ENCODE data around the gene THSD7A.

THSD7A gene

GRCh38 chr7:11831736-11832495 is at the start of gene THSD7A:
TSS of gene THSD7A (minus strand) at chr7:11832198. CDS start at chr7:11831946, 252 bp downstream.
- peak; percentile 27 for DNase-seq

- DNase-seq, result no peak
Observed at GRCh38 chr7:11881680-11882079, 49.7 kb upstream of the THSD7A start.

GRCh38 chr7:11875635-11876034 is 43.6 kb upstream of the THSD7A start:
- no peak for DNase-seq

GRCh38 chr7:11865671-11866070 is 33.7 kb upstream of the THSD7A start:
- DNase-seq, result no peak

- no peak for DNase-seq
Observed at GRCh38 chr7:11858622-11859302, 26.8 kb upstream of the THSD7A start.

- no peak for DNase-seq
Observed at GRCh38 chr7:11858026-11858425, 26.0 kb upstream of the THSD7A start.

GRCh38 chr7:11848251-11848650 is 16.3 kb upstream of the THSD7A start:
- no peak for DNase-seq

- no peak for DNase-seq
Observed at GRCh38 chr7:11847336-11847735, 15.3 kb upstream of the THSD7A start.

GRCh38 chr7:11846361-11846955 is 14.5 kb upstream of the THSD7A start:
- DNase-seq, result no peak

GRCh38 chr7:11843113-11843765 is 11.2 kb upstream of the THSD7A start:
- DNase-seq, result no peak

GRCh38 chr7:11841657-11842056 is 9.7 kb upstream of the THSD7A start:
- no peak for DNase-seq

- DNase-seq, result no peak
Observed at GRCh38 chr7:11835260-11835659, 3.3 kb upstream of the THSD7A start.

- DNase-seq, result peak; percentile 48
Observed at GRCh38 chr7:11833431-11833830, 1.4 kb upstream of the THSD7A start.

GRCh38 chr7:11831156-11831735 is 752 bp downstream of the THSD7A start:
- DNase-seq, result no peak

- DNase-seq, result no peak
Observed at GRCh38 chr7:11830582-11831155, 1.3 kb downstream of the THSD7A start.

GRCh38 chr7:11829954-11830353 is 2.0 kb downstream of the THSD7A start:
- no peak for DNase-seq

- no peak for DNase-seq
Observed at GRCh38 chr7:11819947-11820346, 12.1 kb downstream of the THSD7A start.

- DNase-seq, result no peak
Observed at GRCh38 chr7:11819271-11819670, 12.7 kb downstream of the THSD7A start.

GRCh38 chr7:11818281-11818680 is 13.7 kb downstream of the THSD7A start:
- no peak for DNase-seq

GRCh38 chr7:11817111-11817740 is 14.8 kb downstream of the THSD7A start:
- DNase-seq, result no peak

- DNase-seq, result no peak
Observed at GRCh38 chr7:11811709-11812108, 20.3 kb downstream of the THSD7A start.

GRCh38 chr7:11810043-11810625 is 21.9 kb downstream of the THSD7A start:
- no peak for DNase-seq

All from NCI-H2107 (cell line).